Testis (tissue), 2 donors: ENCODE results near the gene LRP1B.

Source experiments
- CTCF ChIP-seq, 3 experiments: fragments of 450-650 bp in 2 of 3; fragments of 200-600 bp in 1 of 3; sonication (generic) in 1 of 3; IDR thresholded peaks; one replicate each; pipeline ENCODE4 v1.5.1; 2016 to 2019; ENCODE audit warnings: antibody characterized with exemption in 3 of 3, mild to moderate bottlenecking in 2 of 3, moderate library complexity in 1 of 3
- POLR2A ChIP-seq: fragments of 450-650 bp; IDR thresholded peaks from one replicate; pipeline ENCODE4 v1.6.1; 2017; ENCODE audit warnings: antibody characterized with exemption, mild to moderate bottlenecking, moderate library complexity

- TF ChIP-seq CTCF (IDR thresholded peaks at IDR 0.05) (no peak), POLR2A (no peak)
Observed at GRCh38 chr2:141582213-141582612, 548.6 kb downstream of the LRP1B start.
